GM03348 (cell line): ENCODE data around the gene INTS3.
"Not testable (repeated sequence)": the region's sequence is repeated elsewhere in the genome, so short reads cannot be mapped to it uniquely, and the experiment has no call there.

Experiments used
- DNase-seq: peaks from one replicate; pipeline ENCODE4 v3.0.0; 2012; ENCODE audit warnings: low spot score

Gene INTS3

GRCh38 chr1:153779781-153780541 lies 52.1 kb downstream of the INTS3 start:
- no peak for DNase-seq

GRCh38 chr1:153780551-153780950 lies 52.7 kb downstream of the INTS3 start:
- DNase-seq, result no peak

- not testable (repeated sequence) for DNase-seq
These were observed 54.8 kb downstream of the INTS3 start for GRCh38 chr1:153782648-153783047.

- peak; percentile 99 for DNase-seq
These were observed 55.7 kb downstream of the INTS3 start for GRCh38 chr1:153783233-153784190.

GRCh38 chr1:153786038-153786790 lies 58.4 kb downstream of the INTS3 start:
- DNase-seq, result no peak

GRCh38 chr1:153789478-153790034 lies 61.7 kb downstream of the INTS3 start:
- DNase-seq, result no peak

- peak; percentile 87 for DNase-seq
These were observed 62.6 kb downstream of the INTS3 start for GRCh38 chr1:153790313-153790965.

GRCh38 chr1:153790966-153791647 lies 63.3 kb downstream of the INTS3 start:
- DNase-seq, result peak; percentile 88

- peak; percentile 31 for DNase-seq
These were observed 63.9 kb downstream of the INTS3 start for GRCh38 chr1:153791648-153792253.

GRCh38 chr1:153792631-153793041 lies 64.8 kb downstream of the INTS3 start:
- no peak for DNase-seq

- no peak for DNase-seq
These were observed 65.6 kb downstream of the INTS3 start for GRCh38 chr1:153793261-153793972.

GRCh38 chr1:153793973-153794615 lies 66.2 kb downstream of the INTS3 start:
- DNase-seq, result no peak

- DNase-seq, result no peak
These were observed 66.9 kb downstream of the INTS3 start for GRCh38 chr1:153794624-153795329.

- no peak for DNase-seq
These were observed 67.5 kb downstream of the INTS3 start for GRCh38 chr1:153795330-153795837.

- no peak for DNase-seq
These were observed 68.3 kb downstream of the INTS3 start for GRCh38 chr1:153795934-153796785.

- peak; percentile 79 for DNase-seq
These were observed 69.2 kb downstream of the INTS3 start for GRCh38 chr1:153796786-153797659.
